Liver (tissue), 9 donors: ENCODE data around the gene DENND1C. TPM values are rescaled to one million over a fixed set of nuclear protein-coding genes. Genes with fewer than 3 reads are reported as not detected.

Experiments
- DNase-seq: peaks from one replicate; pipeline ENCODE4 v3.0.0-alpha.2; 2017; ENCODE audit warnings: low spot score
- H3K27ac ChIP-seq, 2 donors: one replicate each; pipeline ENCODE4 v1.7.0; 2013; ENCODE audit warnings: inconsistent platforms in 2 of 2, low read length in 2 of 2, control low read depth in 1 of 2, low read depth in 1 of 2, mild to moderate bottlenecking in 1 of 2
- H3K27me3 ChIP-seq, 4 donors: one replicate each; pipeline versions ENCODE4 v1.6.1 to v1.7.0; 2013; ENCODE audit warnings: low read length in 3 of 4, inconsistent platforms in 1 of 4, mild to moderate bottlenecking in 1 of 4, moderate library complexity in 1 of 4; ENCODE audit not compliant: control insufficient read depth in 4 of 4, insufficient read depth in 4 of 4
- H3K36me3 ChIP-seq, 4 donors: one replicate each; pipeline versions ENCODE4 v1.6.1 to v1.7.0; 2013; ENCODE audit warnings: low read length in 3 of 4, mild to moderate bottlenecking in 3 of 4, low read depth in 1 of 4, moderate library complexity in 1 of 4; ENCODE audit not compliant: control insufficient read depth in 4 of 4, insufficient read depth in 3 of 4
- H3K4me1 ChIP-seq, 4 donors: one replicate each; pipeline versions ENCODE4 v1.6.1 to v1.7.0; 2013; ENCODE audit warnings: low read length in 3 of 4, mild to moderate bottlenecking in 3 of 4, moderate library complexity in 1 of 4; ENCODE audit not compliant: control insufficient read depth in 4 of 4, insufficient read depth in 4 of 4
- H3K4me3 ChIP-seq, 3 donors: one replicate each; pipeline versions ENCODE4 v1.6.1 to v1.7.0; 2013; ENCODE audit warnings: low read length in 3 of 3, control low read depth in 1 of 3, low read depth in 1 of 3, mild to moderate bottlenecking in 1 of 3
- H3K9ac ChIP-seq, 2 donors: one replicate each; pipeline ENCODE4 v1.7.0; 2013; ENCODE audit warnings: low read length in 2 of 2, mild to moderate bottlenecking in 2 of 2, moderate library complexity in 2 of 2, control low read depth in 1 of 2, low read depth in 1 of 2
- H3K9me3 ChIP-seq, 4 donors: one replicate each; pipeline versions ENCODE4 v1.6.1 to v1.7.0; 2013; ENCODE audit warnings: low read length in 3 of 4; ENCODE audit not compliant: control insufficient read depth in 4 of 4
- ATF3 ChIP-seq: IDR thresholded peaks from 2 replicates; pipeline ENCODE4 v1.6.1; 2016; ENCODE audit warnings: antibody characterized with exemption
- EGR1 ChIP-seq, 2 donors: IDR thresholded peaks; 2 replicates each; pipeline ENCODE4 v1.6.1; 2016 to 2018; ENCODE audit warnings: antibody characterized with exemption in 2 of 2, low read depth in 2 of 2
- FOXA1 ChIP-seq: IDR thresholded peaks from 2 replicates; pipeline ENCODE4 v1.6.1; 2016; ENCODE audit warnings: antibody characterized with exemption
- FOXA2 ChIP-seq: IDR thresholded peaks from 2 replicates; pipeline ENCODE4 v1.6.1; 2016; ENCODE audit warnings: antibody characterized with exemption
- GABPA ChIP-seq, 2 donors: IDR thresholded peaks in 1 of 2; conservative IDR thresholded peaks in 1 of 2; 2 replicates each; pipeline ENCODE4 v1.6.1; 2016; ENCODE audit warnings: antibody characterized with exemption in 2 of 2, mild to moderate bottlenecking in 1 of 2, moderate library complexity in 1 of 2
- HNF4A ChIP-seq, 2 donors: conservative IDR thresholded peaks; 2 replicates each; pipeline ENCODE4 v1.6.1; 2016; ENCODE audit warnings: antibody characterized with exemption in 2 of 2, mild to moderate bottlenecking in 2 of 2
- HNF4G ChIP-seq: IDR thresholded peaks from 2 replicates; pipeline ENCODE4 v1.6.1; 2016; ENCODE audit warnings: antibody characterized with exemption
- MAX ChIP-seq: IDR thresholded peaks from 2 replicates; pipeline ENCODE4 v1.6.1; 2016; ENCODE audit warnings: antibody characterized with exemption
- NR2F2 ChIP-seq: IDR thresholded peaks from 2 replicates; pipeline ENCODE4 v1.6.1; 2016; ENCODE audit warnings: antibody characterized with exemption
- RAD21 ChIP-seq, 2 donors: IDR thresholded peaks; 2 replicates each; pipeline ENCODE4 v1.6.1; 2016; ENCODE audit warnings: antibody characterized with exemption in 2 of 2, mild to moderate bottlenecking in 2 of 2
- RXRA ChIP-seq, 2 donors: IDR thresholded peaks; 2 replicates each; pipeline ENCODE4 v1.6.1; 2017 to 2018; ENCODE audit warnings: antibody characterized with exemption in 2 of 2, mild to moderate bottlenecking in 1 of 2
- SP1 ChIP-seq: IDR thresholded peaks from 2 replicates; pipeline ENCODE4 v1.6.1; 2018; ENCODE audit warnings: antibody characterized with exemption, mild to moderate bottlenecking
- TAF1 ChIP-seq: conservative IDR thresholded peaks from 2 replicates; pipeline ENCODE4 v1.6.1; 2016; ENCODE audit warnings: antibody characterized with exemption, mild to moderate bottlenecking
- YY1 ChIP-seq: IDR thresholded peaks from 2 replicates; pipeline ENCODE4 v1.6.1; 2016; ENCODE audit warnings: antibody characterized with exemption, mild to moderate bottlenecking
- WGBS: extraction: QIAGEN DNeasy Blood & Tissue Kit; methylation state at CpG from one replicate; pipeline ENCODE4 v1.1.7; 2013; 5-methylcytosine and 5-hydroxymethylcytosine counted together
- polyA plus RNA-seq, 2 donors: library from polyadenylated mRNA; stranded (reverse) in 1 of 2; unstranded in 1 of 2; fragments of 200-250 nt in 1 of 2; fragments of >200 nt in 1 of 2; fragmentation: Nextera tagmentation in 1 of 2; extraction: Ambion mirVana in 1 of 2; gene quantifications; one replicate each; pipeline versions ENCODE4 v1.2.1 to v1.2.3, GENCODE V29; 2013 to 2015
- total RNA-seq, 2 donors: library from RNA; depleted of rRNA; stranded (reverse); fragments of >200 nt; gene quantifications; one replicate each; pipeline ENCODE4 v1.2.3, GENCODE V29; 2014
- TF ChIP-seq, protein P1 (sequence below): IDR thresholded peaks from 2 replicates; pipeline ENCODE4 v1.6.1; 2016; ENCODE audit warnings: antibody characterized with exemption, mild to moderate bottlenecking
- TF ChIP-seq, protein P2 (sequence below): fragments of 150-350 bp; IDR thresholded peaks from 2 replicates; pipeline ENCODE4 v1.5.1; 2017; ENCODE audit warnings: improper control_type of control experiment, low read depth, low read length; ENCODE audit not compliant: missing input control
- donor health status: healthy.
- donor health status: healthy.
- donor health status: healthy.
- donor health status: healthy.
- donor health status: healthy.

The DENND1C gene
- total and polyA plus RNA-seq, 4 donors = 0.99 to 1.5 (median 1.2) TPM

DNA sequence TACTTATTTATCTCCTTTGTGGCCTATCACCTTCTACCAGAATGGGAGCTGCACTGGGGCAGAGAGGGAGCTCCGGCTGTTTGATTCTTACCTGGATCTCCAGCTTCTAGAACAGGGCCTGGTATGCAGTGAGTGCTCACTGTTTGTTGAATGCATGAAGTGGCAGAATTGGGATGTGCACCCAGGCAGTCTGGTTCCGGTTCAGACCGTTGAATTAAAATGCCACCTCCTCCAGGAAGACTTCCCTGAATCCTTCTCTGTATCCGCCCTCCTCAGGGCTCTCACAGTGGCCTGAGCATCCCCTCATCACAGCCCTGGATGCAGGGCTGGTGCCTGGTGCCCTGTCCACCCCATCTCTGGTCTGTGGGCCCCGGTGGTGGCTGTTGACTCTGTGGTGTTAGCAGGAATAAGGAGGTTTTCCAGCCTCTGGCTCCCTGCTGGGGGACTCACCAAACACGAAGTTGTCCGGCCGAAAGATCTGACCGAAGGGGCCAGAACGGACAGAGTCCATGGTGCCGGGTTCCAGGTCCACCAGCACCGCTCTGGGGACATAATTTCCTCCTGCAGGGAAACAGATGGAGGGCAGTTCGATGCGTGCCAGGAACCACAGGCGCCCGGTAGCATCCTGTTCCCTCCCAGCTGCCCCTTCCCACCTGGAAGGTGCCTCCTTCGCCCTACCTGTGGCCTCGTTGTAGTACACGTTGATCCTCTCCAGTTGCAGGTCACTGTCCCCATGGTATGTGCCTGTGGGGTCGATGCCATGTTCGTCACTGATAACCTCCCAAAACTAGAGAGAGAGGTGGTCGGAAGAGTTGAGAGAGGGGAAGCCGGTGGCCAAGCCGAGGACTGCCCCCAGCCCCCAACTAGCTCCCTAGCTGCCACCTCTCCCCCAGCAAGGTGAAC lies 19.5 kb upstream of the DENND1C start:
- Histone ChIP-seq H3K36me3 (no peaks in the 10 kb centered on the region), H3K9me3 (no peaks in the 10 kb centered on the region), H3K27ac (no peak overlapping the region), H3K4me1 (peaks cover 0 to 8% (median 4%) of the 10 kb centered on the region in 4 donors), H3K27me3 (peaks cover 0 to 3% (median 0%) of the 10 kb centered on the region in 4 donors), H3K9ac (no peak overlapping the region), H3K4me3 (no peak overlapping the region)
- DNase-seq = no peak
- 64% methylated on average over 24 of the region's 24 CpGs for WGBS
- no peak for TF ChIP-seq HNF4A (conservative IDR thresholded peaks at IDR 0.05)
- no peak for TF ChIP-seq YY1
- TF ChIP-seq NR2F2 = no peak
- TF ChIP-seq, protein P1, sequence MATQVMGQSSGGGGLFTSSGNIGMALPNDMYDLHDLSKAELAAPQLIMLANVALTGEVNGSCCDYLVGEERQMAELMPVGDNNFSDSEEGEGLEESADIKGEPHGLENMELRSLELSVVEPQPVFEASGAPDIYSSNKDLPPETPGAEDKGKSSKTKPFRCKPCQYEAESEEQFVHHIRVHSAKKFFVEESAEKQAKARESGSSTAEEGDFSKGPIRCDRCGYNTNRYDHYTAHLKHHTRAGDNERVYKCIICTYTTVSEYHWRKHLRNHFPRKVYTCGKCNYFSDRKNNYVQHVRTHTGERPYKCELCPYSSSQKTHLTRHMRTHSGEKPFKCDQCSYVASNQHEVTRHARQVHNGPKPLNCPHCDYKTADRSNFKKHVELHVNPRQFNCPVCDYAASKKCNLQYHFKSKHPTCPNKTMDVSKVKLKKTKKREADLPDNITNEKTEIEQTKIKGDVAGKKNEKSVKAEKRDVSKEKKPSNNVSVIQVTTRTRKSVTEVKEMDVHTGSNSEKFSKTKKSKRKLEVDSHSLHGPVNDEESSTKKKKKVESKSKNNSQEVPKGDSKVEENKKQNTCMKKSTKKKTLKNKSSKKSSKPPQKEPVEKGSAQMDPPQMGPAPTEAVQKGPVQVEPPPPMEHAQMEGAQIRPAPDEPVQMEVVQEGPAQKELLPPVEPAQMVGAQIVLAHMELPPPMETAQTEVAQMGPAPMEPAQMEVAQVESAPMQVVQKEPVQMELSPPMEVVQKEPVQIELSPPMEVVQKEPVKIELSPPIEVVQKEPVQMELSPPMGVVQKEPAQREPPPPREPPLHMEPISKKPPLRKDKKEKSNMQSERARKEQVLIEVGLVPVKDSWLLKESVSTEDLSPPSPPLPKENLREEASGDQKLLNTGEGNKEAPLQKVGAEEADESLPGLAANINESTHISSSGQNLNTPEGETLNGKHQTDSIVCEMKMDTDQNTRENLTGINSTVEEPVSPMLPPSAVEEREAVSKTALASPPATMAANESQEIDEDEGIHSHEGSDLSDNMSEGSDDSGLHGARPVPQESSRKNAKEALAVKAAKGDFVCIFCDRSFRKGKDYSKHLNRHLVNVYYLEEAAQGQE = no peak
- no peak for TF ChIP-seq EGR1 (IDR thresholded peaks at IDR 0.05; ENCODE audit: low read depth in 2 of 2)
- no peak for TF ChIP-seq HNF4G
- TF ChIP-seq, protein P2, sequence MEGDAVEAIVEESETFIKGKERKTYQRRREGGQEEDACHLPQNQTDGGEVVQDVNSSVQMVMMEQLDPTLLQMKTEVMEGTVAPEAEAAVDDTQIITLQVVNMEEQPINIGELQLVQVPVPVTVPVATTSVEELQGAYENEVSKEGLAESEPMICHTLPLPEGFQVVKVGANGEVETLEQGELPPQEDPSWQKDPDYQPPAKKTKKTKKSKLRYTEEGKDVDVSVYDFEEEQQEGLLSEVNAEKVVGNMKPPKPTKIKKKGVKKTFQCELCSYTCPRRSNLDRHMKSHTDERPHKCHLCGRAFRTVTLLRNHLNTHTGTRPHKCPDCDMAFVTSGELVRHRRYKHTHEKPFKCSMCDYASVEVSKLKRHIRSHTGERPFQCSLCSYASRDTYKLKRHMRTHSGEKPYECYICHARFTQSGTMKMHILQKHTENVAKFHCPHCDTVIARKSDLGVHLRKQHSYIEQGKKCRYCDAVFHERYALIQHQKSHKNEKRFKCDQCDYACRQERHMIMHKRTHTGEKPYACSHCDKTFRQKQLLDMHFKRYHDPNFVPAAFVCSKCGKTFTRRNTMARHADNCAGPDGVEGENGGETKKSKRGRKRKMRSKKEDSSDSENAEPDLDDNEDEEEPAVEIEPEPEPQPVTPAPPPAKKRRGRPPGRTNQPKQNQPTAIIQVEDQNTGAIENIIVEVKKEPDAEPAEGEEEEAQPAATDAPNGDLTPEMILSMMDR = no peak
- TF ChIP-seq FOXA2 = no peak
- TF ChIP-seq ATF3 = no peak

GRCh38 chr19:6499052-6499790 lies 17.6 kb upstream of the DENND1C start:
- Histone ChIP-seq H3K36me3 (no peaks in the 10 kb centered on the region), H3K9me3 (no peaks in the 10 kb centered on the region), H3K4me3 (no peak overlapping the region), H3K4me1 (peaks cover 0 to 8% (median 4%) of the 10 kb centered on the region in 4 donors), H3K27me3 (peaks cover 0 to 3% (median 0%) of the 10 kb centered on the region in 4 donors), H3K9ac (no peak overlapping the region), H3K27ac (no peak overlapping the region)
- DNase-seq = no peak
- 71% methylated on average over 17 of the region's 17 CpGs for WGBS
- TF ChIP-seq RXRA (IDR thresholded peaks at IDR 0.05) = no peak
- no peak for TF ChIP-seq NR2F2
- no peak for TF ChIP-seq TAF1
- TF ChIP-seq ATF3 = no peak
- TF ChIP-seq HNF4A (conservative IDR thresholded peaks at IDR 0.05) = no peak
- TF ChIP-seq FOXA1 = no peak
- TF ChIP-seq EGR1 (IDR thresholded peaks at IDR 0.05; ENCODE audit: low read depth in 2 of 2) = no peak
- TF ChIP-seq RAD21 (IDR thresholded peaks at IDR 0.05) = no peak
- TF ChIP-seq, protein P1 = no peak
- no peak for TF ChIP-seq HNF4G
- no peak for TF ChIP-seq SP1
- TF ChIP-seq GABPA (IDR thresholded peaks at IDR 0.05 in 1 of 2, conservative IDR thresholded peaks at IDR 0.05 in 1 of 2) = no peak
- no peak for TF ChIP-seq YY1
- TF ChIP-seq FOXA2 = no peak
- no peak for TF ChIP-seq MAX
- TF ChIP-seq, protein P2 = no peak
